HepG2 (cell line): Measurements from ENCODE around the gene ARHGAP19. TPM values are rescaled to one million over a fixed set of nuclear protein-coding genes. Genes with fewer than 3 reads are reported as not detected.

Experiments
- ATF5 ChIP-seq: sonication (generic); formaldehyde crosslinking; IDR thresholded peaks from 2 replicates; pipeline ENCODE4 v1.4.0; 2020; ENCODE audit warnings: mild to moderate bottlenecking, low read depth, missing genetic modification reagents
- CEBPG ChIP-seq: IDR thresholded peaks from 2 replicates; pipeline ENCODE4 v1.6.1; 2016
- HINFP ChIP-seq: sonication (generic); formaldehyde crosslinking; IDR thresholded peaks from 2 replicates; pipeline ENCODE4 v1.4.0; 2020; ENCODE audit warnings: low read depth, mild to moderate bottlenecking, missing genetic modification reagents
- POGK ChIP-seq: sonication (generic); formaldehyde crosslinking; conservative IDR thresholded peaks from 2 replicates; pipeline ENCODE4 v1.8.0; 2022; ENCODE audit warnings: mild to moderate bottlenecking, moderate library complexity, missing genetic modification reagents
- USF2 ChIP-seq, 2 experiments: sonication (generic) in 1 of 2; formaldehyde crosslinking in 1 of 2; IDR thresholded peaks; 2 replicates each; pipeline versions ENCODE4 v1.5.1 to v1.6.1; 2011 to 2020; ENCODE audit warnings: borderline replicate concordance in 1 of 2, low read depth in 1 of 2, low read length in 1 of 2, mild to moderate bottlenecking in 1 of 2, missing genetic modification reagents in 1 of 2, moderate library complexity in 1 of 2
- ZNF142 ChIP-seq: sonication (generic); formaldehyde crosslinking; IDR thresholded peaks from 2 replicates; pipeline ENCODE4 v1.4.0; 2020; ENCODE audit warnings: missing genetic modification reagents
- ZNF143 ChIP-seq: sonication (generic); formaldehyde crosslinking; IDR thresholded peaks from 2 replicates; pipeline ENCODE4 v1.4.0; 2020; ENCODE audit warnings: missing genetic modification reagents
- polyA plus RNA-seq, 8 experiments: library from polyadenylated mRNA; depleted of rRNA in 3 of 8; stranded (reverse) in 7 of 8; unstranded in 1 of 8; fragments of >200 nt; fragmentation: Illumina TruSeq in 4 of 8; extraction: Trizol in 4 of 8; gene quantifications; 2 replicates each; pipeline versions ENCODE4 v1.2.1 to v1.2.3, GENCODE V29; 2011 to 2016; ENCODE audit warnings: low read depth in 4 of 8, missing spikeins in 1 of 8, mixed read lengths in 1 of 8; ENCODE audit not compliant: insufficient read depth in 1 of 8
- total RNA-seq, 5 experiments: library from RNA; depleted of rRNA; stranded (reverse); fragments of >200 nt; fragmentation: Illumina TruSeq; extraction: Trizol; gene quantifications; 2 replicates each; pipeline ENCODE4 v1.2.3, GENCODE V29; 2016; ENCODE audit warnings: low read depth in 1 of 5
- TF ChIP-seq, protein P1 (sequence below): sonication (generic); formaldehyde crosslinking; IDR thresholded peaks from 2 replicates; pipeline ENCODE4 v1.4.0; 2020; ENCODE audit warnings: missing genetic modification reagents, borderline replicate concordance
- TF ChIP-seq, protein P2 (sequence below): sonication (generic); formaldehyde crosslinking; IDR thresholded peaks from 2 replicates; pipeline ENCODE4 v1.5.0; 2020; ENCODE audit warnings: missing genetic modification reagents

Gene ARHGAP19
- total and polyA plus RNA-seq, 2 of the 13 experiments (the other 11 are each of a cell fraction or from before 2014, with no cell fraction given), result 7.6 to 10.0 TPM

- TF ChIP-seq, protein P1, sequence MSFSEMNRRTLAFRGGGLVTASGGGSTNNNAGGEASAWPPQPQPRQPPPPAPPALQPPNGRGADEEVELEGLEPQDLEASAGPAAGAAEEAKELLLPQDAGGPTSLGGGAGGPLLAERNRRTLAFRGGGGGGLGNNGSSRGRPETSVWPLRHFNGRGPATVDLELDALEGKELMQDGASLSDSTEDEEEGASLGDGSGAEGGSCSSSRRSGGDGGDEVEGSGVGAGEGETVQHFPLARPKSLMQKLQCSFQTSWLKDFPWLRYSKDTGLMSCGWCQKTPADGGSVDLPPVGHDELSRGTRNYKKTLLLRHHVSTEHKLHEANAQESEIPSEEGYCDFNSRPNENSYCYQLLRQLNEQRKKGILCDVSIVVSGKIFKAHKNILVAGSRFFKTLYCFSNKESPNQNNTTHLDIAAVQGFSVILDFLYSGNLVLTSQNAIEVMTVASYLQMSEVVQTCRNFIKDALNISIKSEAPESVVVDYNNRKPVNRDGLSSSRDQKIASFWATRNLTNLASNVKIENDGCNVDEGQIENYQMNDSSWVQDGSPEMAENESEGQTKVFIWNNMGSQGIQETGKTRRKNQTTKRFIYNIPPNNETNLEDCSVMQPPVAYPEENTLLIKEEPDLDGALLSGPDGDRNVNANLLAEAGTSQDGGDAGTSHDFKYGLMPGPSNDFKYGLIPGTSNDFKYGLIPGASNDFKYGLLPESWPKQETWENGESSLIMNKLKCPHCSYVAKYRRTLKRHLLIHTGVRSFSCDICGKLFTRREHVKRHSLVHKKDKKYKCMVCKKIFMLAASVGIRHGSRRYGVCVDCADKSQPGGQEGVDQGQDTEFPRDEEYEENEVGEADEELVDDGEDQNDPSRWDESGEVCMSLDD, result peak; percentile 87
- TF ChIP-seq CEBPG (CRISPR knock-in tag), result peak; percentile 93
- TF ChIP-seq USF2 (IDR thresholded peaks at IDR 0.05; ENCODE audit: low read depth, low read length), result no peak
- no peak for TF ChIP-seq USF2 (CRISPR knock-in tag; IDR thresholded peaks at IDR 0.05; ENCODE audit: borderline replicate concordance)
- 0 out of 2 replicates have a peak, but pooled peaks have one; percentile 64 for TF ChIP-seq ZNF142
- TF ChIP-seq POGK, result no peak
- TF ChIP-seq ATF5 (CRISPR knock-in tag), result no peak
- no peak for TF ChIP-seq HINFP (CRISPR knock-in tag)
- TF ChIP-seq, protein P2, sequence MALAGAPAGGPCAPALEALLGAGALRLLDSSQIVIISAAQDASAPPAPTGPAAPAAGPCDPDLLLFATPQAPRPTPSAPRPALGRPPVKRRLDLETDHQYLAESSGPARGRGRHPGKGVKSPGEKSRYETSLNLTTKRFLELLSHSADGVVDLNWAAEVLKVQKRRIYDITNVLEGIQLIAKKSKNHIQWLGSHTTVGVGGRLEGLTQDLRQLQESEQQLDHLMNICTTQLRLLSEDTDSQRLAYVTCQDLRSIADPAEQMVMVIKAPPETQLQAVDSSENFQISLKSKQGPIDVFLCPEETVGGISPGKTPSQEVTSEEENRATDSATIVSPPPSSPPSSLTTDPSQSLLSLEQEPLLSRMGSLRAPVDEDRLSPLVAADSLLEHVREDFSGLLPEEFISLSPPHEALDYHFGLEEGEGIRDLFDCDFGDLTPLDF, result no peak
- TF ChIP-seq ZNF143, result no peak
These were observed 35.2 kb upstream of the ARHGAP19 start (continued) for GRCh38 chr10:97327348-97328294.
